NCI-H2227 (cell line): ENCODE measurements around the gene ART3.

Experiments
- DNase-seq: peaks from one replicate; lab custom pipeline; 2025; ENCODE audit not compliant: unreplicated experiment; lab: John Stamatoyannopoulos, UW

The ART3 gene

GRCh38 chr4:76067652-76068286 lies 6.7 kb upstream of the ART3 start:
- DNase-seq: peak; percentile 61

- no peak for DNase-seq
These were observed 1.7 kb upstream of the ART3 start for GRCh38 chr4:76072760-76073159.

DNA sequence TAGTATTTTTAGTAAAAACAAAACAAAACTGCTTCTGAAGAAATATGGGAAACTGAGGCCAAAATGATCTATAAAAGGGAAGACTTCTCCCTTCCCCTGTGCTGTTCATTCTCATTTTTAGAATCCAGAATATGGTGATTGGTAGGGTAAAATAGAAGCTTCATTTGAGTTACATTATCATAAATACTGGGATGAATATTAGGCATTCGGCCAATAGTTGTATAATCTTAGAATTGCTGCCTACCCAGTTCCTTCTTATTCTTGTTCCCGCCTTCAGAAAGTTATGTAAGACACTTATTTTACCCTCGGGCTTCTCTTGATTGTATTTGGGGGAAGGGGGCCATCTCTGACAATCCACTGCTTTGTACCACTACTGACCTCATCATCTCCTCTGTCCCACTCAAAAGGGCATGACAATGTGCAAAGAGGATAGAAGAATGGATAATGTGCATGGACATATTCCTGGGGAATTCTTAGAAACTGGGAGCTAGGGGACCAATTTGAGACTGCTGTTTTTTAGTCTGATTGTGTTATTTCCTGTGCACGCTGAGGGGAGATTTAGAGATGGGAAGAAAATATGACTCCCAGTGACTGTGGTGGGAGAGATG lies 588 bp downstream of the ART3 start:
- no peak for DNase-seq

GRCh38 chr4:76078033-76078613 lies 3.6 kb downstream of the ART3 start:
- DNase-seq: no peak

DNA sequence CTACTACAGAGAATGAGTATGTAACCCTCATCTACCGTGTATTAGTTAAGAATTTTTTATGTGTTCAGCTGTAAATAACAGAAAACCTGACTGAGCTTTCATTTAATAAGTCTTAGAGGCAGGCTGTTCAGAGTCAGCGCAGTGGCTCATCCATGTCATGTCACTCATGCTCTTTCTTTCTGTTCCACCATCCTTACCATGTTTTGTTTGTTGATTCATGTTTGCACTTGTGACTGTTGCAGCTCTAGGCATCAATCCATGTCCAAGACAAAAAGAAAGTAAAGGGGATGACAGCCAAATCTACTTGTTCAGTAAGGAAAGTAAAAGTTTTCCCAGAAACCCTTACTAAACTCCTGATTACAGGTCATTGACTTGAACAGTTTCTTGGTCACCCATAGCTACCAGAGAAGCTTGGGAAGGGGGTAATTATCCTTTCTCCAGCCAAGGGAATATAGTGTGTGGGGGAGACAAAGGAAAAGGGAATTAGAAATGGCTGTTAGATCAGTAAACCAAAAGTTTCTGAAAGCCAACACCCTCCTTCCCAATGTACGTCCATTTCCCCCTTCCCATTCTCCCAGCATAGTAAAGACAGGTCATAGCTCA lies 9.0 kb downstream of the ART3 start:
- no peak for DNase-seq

GRCh38 chr4:76084542-76084941 lies 10.0 kb downstream of the ART3 start:
- no peak for DNase-seq

DNA sequence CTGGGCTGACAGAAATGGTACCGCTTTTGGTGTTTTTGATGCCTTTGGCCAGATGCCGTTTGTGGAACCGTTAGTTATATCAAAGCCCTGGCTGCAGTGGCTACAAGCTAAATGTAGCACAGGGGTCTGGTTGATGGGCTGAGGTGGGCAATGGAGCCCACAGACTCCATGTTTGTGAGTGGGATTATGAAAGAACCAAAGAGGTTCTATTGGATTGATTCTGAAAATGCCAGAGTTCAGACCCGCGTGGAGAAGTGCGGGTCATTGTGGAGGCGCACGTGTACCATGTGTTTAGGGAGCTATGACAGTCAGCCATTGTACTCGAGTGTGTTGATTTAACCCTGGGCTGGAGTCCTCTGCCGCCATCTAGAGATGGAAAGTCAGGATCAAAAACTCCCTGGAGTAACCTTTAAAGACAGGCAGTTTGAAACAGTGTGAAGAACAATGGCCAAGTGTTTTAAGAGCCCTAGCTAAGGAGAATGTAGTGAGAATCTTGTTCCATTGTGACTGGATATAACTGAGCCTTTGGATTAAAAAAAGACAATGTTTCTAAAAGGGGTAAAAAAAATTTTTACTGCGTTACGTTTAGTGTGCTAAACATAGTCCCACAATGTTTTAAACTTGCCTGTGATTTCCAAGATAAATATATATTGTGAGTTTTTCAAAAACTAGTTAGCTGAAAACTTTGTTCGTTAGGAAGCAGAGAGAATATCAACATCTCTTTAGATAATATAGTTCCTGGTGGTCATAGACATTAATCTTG lies 12.7 kb downstream of the ART3 start:
- DNase-seq: peak; percentile 62

GRCh38 chr4:76088719-76089118 lies 14.2 kb downstream of the ART3 start:
- no peak for DNase-seq

DNA sequence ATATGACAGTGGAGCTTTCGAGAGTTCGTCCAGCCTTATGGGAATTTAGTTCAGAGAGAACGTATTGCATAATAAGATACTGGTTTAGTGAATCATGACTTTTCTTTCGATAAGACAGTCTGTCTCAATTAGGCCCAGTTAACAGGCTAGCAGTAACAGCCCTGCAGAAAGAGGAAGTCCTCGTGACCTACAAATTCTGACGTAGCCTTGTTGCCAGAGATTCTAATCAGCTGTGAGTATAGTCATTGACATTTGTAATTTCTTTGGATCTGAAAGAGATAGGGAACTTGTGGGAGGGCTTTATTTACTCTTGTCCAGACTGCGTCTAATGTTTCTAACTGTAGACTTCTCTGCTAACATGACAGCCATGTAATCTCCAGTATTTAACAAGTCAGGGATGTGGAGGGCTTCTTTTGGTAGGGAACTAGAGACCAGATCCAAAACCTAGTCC lies 15.8 kb downstream of the ART3 start:
- no peak for DNase-seq

- DNase-seq: no peak
These were observed 16.5 kb downstream of the ART3 start for GRCh38 chr4:76091052-76091451.

DNA sequence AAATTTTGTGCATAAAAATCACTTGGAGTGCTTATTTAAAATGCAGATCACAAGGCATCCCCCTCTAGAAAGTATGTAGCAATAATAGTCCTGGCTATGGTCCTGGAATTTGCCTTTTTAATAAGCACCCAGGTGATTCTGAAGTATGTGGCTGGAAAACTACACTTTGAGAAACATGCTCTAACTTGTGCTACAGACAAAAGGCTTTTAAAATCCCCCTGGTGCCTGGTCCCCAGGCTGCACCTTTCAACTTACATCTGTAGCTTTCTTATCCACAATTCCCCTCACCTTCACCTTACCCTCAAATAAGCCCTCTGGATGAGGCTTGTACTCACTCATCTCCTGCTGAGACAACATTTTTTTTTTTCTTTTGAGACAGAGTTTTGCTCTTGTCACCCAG lies 21.1 kb downstream of the ART3 start:
- DNase-seq: no peak

DNA sequence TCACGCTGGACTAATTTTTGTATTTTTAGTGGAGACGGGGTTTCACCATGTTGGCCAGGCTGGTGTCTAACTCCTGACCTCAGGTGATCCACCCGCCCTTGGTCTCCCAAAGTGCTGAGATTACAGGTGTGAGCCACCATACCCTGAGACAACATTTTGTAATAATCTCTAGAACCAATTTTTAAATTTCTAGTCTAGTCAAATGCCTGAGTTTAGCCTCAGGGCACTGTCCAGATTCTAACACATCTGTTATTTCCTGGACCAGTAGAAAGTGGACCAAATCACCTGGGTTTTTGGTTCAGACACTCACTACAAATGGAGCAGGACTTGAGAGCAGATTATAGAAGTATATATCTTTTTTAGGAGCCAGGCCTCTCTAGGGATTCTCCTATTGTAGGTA lies 21.6 kb downstream of the ART3 start:
- no peak for DNase-seq

DNA sequence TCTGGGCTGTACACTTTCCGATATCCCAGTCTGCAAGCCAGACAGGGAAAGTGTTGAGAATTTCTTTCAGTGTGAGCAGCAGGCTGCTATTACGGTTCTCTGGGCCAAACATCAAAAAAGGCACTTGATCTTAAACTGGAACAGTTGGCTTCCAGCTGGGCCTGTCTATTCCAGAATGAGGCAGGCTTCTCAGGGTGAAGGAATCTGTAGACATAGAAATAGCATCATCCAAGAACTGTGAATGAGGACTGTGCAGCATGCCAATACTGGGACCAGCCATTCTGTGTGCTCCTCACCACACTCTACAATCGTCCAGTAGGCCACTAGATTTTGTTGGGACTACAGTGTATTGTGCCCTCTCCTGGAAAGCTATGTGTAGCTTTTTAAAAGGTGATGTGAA lies 31.1 kb downstream of the ART3 start:
- peak; percentile 2 for DNase-seq

DNA sequence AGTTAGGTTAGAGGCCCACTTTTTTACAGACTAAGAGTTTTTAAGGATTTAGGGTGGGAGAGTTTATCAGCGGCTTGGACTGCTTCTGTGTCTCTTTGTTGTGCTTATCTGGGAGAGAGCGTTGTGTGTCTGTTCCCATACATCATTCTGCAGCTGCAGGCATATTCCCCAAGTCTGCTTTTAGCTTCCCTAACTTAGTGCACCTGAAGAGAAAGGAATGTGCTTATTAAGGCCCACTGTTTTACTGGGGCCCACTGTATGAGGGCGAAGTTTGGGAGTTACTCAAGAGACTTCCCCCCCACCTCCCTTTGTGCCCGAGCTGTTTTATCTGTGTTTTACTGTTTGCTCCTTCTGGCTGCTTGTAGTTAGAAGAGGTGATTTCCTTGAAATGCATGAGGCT lies 31.9 kb downstream of the ART3 start:
- no peak for DNase-seq

- no peak for DNase-seq
These were observed 34.1 kb downstream of the ART3 start for GRCh38 chr4:76108467-76109181.

- no peak for DNase-seq
These were observed 42.3 kb downstream of the ART3 start for GRCh38 chr4:76116821-76117220.

GRCh38 chr4:76117536-76117935 lies 43.0 kb downstream of the ART3 start:
- DNase-seq: no peak

DNA sequence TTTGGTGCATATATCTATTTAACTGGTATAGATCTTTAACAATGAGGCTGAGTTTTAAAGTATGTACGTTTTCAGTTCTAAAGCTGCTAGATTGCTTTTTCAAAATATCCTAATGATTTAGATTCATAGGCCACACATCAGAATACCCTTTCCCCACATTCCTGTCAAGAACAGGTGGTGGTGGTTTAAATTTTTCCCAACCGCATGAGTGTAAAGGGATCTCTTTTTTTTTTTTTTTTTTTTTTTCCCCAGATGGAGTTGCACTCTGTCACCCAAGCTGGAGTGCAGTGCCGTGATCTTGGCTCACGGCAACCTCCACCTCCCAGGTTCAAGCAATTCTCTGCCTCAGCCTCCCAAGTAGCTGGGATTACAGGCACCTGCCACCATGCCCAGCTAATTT lies 45.7 kb downstream of the ART3 start:
- DNase-seq: no peak

GRCh38 chr4:76125816-76126215 lies 51.3 kb downstream of the ART3 start:
- no peak for DNase-seq

DNA sequence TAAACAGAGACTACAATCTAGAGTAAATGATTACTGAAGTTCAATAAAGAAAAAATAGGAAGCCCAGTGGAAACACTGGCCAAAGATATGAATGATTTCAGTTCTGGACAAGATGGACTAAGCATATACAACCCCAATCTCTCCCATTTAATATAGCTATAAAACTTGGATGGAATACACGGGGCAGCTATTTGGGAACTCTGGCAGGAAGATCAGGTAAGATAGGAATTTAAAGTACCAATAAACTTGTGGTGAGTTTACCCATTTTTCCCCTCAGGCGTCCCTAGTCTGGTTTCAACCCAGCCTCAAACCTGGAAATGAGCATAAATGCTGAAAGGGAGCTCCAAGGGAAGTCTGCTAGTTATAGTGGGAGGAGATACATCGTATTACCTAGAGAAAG lies 53.2 kb downstream of the ART3 start:
- no peak for DNase-seq

DNA sequence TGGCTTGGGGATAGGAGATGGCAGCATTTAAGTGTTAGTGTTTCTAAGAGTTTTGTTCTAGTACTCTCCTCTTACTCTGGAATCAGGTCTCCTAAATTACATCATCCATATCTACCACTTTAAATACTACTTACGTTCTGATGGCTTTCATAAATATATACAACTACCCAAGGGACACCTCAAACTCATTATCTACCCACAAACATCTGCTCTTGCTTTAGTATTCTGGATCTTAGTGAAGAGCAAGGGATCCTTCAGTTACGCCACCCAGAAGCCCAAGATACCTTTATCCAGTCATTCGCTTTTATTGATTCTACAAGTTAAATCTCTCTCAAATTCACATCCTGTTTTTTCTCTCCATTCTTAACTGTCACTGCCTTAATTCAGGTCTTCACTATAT lies 66.7 kb downstream of the ART3 start:
- no peak for DNase-seq
